8988T (cell line): Measurements from ENCODE around the gene DICER1.
A peak's percentile ranks its signal among the peaks of the same experiment; 100 is the strongest.
"Not testable (repeated sequence)": the region's sequence is repeated elsewhere in the genome, so short reads cannot be mapped to it uniquely, and the experiment has no call there.

Source experiments
- DNase-seq: peaks from one replicate; pipeline ENCODE4 v3.0.0; 2011

The DICER1 gene

GRCh38 chr14:95183532-95184412 is 26.4 kb upstream of the DICER1 start:
- DNase-seq: no peak

- DNase-seq: no peak
Measured at GRCh38 chr14:95183082-95183481, 25.8 kb upstream of the DICER1 start.

DNA sequence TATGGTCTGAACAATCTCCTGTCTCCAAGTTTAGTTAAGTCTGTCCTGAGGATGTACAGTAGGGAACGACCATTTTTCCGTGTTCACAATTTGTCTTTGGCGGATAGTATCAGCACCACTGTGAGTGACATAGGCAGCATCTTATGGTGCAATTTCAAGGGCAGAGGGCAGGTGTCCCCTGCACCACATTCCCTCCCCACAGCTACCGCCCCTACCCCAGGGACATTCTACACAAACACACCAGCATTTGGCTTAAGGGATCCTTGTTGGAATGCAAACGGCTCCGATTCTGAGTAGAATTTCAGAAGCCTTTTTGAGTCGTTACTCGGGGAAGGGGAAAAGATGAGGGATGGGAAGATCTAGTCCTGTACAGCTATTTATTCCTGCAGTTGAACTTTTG is 25.1 kb upstream of the DICER1 start:
- DNase-seq: no peak

DNA sequence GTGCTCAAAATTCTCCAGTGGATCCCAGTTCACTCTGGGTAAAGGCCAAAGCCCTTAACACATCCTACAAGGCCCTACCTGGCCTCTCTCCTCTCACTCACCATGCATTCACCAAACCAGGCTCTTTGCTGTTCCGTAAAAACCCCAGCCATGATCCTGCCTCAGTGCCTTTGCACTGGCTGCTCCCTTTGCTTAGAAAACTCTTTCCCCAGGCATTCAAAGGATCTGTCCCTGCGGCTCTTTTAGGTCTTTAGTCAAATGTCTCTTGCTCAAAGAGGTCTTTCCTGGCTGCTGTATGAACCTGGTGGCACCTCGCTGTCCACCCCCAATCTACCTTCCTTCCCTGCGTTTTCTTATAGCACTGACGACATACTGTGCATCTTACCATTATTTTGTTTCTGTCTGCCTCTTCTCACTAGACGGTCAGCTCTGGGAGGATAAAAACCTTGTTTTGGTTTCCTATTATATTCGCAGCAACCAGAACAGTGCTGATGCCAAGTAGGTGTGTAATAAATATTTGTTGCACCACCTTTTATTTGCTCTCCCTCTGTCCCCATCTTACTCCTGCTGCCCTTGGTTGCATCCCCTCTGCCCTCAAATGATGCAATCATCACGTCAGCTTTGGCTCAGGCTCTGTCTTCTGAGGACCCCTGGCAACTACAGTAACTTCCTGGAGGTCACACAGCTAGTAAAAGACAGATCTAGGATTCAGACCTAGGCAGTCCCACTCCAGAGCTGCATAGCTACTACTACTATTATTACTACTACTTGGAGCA is 23.8 kb upstream of the DICER1 start:
- DNase-seq: no peak

- not testable (repeated sequence) for DNase-seq
Measured at GRCh38 chr14:95175670-95176069, 18.3 kb upstream of the DICER1 start.

DNA sequence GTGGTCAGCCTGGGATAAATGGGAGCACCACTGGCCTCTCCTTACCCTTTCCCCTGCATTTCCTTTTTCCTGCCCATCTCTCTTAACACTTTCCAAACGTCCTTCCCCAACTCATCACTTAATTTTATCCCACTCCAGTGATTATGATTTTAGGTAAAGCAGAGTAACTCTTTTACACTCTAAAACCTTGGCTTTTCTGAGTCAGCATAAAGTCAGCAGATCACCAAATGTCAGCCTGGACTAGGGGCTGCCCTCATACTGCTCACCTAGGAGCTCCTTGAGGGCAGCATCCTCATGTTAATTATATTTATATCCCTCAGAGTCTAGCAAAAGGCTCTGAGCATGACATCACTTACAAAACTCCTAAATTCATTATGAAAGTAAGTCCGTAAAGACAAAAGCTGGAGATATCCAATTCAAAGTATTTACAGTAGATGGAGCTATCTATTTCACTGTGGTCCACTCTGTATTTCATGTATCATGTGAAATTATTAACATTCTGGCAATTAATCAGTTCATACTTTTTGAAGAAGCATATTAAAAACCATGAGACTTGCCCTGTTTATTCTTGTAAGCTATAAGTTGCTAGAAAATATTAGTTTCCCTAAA is 17.0 kb upstream of the DICER1 start:
- DNase-seq: no peak

DNA sequence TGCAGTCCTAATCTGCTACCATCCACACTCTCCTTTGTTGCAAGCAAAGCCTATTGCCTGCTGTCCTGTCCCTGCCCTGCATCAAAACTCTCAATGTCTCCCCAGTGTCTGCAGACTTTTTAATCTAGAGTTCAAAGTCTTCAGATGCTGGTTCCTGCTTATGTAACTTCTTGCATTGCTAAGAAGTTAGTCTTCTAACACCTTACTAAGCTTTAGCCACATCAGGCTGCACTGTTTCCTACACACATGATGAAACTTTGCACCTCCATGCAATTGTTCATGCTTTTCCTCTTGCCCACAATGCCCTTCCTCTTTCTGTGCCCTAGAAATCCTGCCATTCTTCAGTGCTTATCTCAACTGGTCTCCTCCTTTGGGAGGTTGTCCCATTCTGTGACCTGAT is 16.2 kb upstream of the DICER1 start:
- no peak for DNase-seq

- no peak for DNase-seq
Measured at GRCh38 chr14:95167177-95167576, 9.8 kb upstream of the DICER1 start.

- no peak for DNase-seq
Measured at GRCh38 chr14:95165517-95165916, 8.2 kb upstream of the DICER1 start.

DNA sequence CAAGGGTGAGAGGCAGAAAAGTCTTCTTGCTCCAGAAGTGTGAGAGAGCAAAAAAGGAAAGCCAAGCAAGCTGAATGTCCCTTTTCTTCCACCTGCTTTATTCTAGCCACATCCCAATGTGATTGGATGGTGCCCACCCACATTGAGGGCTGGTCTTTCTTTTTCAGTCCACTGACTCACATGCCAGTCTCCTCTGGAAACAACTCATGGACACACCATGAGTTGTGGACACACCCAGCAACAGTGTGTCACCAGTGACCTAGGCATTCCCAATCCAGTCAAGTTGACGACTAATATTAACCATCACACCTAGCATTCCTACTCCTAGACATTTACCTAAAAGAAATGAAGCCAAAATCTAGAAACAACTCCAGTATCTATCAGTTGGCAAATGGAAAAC is 7.2 kb upstream of the DICER1 start:
- no peak for DNase-seq

DNA sequence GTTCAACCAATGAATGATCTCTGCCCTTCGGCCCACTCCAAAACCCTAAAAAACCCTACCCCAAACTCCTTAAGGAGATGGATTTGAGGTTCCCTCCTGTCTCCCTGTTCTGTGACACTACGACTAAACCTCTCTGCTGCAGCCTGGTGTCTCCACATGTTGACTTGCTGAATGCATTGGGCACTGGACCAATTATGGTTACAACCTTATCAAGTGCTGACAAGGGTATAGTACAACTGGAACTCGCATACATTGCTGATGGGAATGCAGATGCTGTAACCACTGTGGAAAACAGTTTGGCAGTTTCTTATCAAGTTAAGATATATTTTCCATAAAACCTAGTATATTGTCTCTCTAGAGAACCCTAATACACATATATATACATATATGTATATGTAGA is 6.3 kb upstream of the DICER1 start:
- no peak for DNase-seq

DNA sequence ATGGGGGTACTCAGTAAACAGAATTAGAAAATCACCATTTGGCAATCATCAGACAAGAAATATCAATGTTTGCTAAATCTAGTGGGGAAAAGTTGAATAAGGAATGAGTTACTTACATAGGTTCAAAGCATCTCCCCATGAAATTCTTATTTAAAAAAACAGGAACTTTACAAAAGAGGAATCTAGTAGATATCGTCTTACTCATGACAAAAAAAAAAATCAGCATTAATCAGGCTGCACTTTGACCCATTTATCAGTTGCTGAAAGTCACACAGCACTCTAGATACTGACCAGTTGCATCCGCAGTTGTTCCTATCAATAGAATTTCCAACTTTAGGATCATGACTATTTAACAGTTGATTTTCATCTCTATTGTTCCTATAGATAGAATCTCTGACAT is 5.8 kb upstream of the DICER1 start:
- no peak for DNase-seq

- DNase-seq: no peak
Measured at GRCh38 chr14:95162641-95163040, 5.3 kb upstream of the DICER1 start.

GRCh38 chr14:95157048-95157326 is 342 bp downstream of the DICER1 start:
- no peak for DNase-seq

DNA sequence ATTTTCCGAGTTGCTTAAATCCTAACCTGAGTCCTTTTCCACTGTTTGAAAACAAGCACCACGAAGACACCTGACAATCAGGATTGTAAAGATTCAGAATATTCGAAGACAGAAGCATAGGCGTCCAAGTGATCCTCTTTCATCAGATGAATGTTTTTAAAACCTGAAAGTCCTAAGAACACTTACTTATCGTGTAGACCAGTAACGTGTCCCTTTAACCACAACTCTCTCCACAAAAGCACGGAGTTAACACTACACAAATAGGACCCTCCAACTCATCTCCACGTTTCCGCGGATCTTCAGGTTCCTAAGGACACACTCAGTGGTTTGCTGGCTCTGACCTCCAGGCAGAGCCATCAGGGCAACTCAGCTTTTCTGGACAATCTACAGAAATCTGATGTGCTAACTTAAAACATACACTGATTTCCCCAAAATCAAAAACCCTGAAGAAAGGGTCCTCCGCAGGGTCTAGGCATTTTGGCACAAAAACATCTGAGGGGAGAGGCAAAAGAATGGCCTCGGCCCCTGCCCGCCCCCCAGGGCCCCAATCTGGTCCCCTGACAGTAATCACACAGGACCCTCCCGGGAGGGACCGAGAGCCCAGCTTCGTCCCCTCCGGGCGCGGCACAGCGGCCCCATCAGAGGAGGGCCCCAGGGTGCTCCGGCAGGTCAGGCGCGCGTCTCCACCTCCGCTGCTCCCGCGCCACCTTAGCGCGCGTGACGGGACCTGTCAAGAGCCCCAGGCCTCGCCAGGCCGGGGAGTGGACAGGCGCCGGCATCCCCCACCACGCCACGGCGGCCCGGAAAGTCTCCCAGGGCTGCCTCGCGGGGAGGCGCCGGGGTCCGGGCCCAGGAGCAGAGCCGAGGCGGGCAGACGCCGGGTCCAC is 925 bp downstream of the DICER1 start:
- DNase-seq: peak; percentile 37

DNA sequence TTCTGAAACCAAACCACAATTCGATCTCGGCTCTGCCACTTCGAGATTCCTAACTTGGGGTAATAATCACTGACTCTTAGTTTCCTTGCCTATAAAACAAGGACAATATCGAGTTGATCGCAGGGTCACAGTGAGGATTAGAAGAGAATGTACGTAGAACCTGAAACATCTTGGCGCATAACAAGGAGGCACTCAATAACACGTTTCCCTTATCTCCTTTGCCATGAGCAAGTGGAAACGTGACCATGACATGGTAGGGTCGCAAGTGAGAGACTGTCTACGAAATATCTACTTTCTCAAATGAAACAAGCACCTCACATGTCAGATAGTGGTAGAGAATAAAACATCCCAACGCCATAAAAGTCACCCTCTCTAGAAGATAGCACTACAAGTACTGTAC is 2.3 kb downstream of the DICER1 start:
- no peak for DNase-seq

DNA sequence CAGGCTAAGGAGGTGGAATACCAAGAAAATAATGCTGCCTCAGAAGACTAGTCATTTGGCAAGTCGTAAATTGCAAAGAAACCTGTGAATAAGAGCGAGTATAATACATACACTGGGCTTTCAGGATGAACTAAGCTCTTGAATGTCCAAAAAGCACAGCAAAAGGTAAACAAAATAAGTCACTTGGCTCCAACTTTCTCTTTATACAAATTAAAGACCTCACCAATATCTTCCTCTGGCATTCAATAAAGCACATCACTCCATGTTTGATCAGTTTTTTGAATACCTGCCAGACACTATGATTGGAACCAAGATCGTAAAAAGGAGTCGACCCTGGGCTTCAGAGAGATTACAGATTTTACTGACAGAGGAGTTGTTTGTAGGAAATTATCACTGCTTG is 3.5 kb downstream of the DICER1 start:
- no peak for DNase-seq

GRCh38 chr14:95151561-95151960 is 5.8 kb downstream of the DICER1 start:
- DNase-seq: no peak

GRCh38 chr14:95150910-95151309 is 6.4 kb downstream of the DICER1 start:
- DNase-seq: no peak

DNA sequence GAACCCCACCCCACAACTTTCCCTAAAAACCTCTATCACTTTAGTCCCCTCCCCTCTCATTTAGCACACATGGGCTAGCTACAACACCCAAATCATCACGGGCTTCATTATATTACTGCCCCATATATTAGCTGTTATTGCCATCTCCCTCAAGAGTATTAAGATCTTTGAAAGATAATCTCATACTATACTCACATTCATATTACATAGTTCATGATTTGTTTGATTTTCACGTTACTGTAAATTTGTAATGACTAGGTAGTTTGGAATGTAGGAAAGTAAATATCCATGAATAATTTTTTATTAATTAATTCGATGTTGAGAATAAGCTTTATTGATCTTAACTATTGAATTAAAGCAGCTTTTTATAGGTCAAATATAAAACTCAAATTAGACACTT is 7.9 kb downstream of the DICER1 start:
- DNase-seq: no peak

DNA sequence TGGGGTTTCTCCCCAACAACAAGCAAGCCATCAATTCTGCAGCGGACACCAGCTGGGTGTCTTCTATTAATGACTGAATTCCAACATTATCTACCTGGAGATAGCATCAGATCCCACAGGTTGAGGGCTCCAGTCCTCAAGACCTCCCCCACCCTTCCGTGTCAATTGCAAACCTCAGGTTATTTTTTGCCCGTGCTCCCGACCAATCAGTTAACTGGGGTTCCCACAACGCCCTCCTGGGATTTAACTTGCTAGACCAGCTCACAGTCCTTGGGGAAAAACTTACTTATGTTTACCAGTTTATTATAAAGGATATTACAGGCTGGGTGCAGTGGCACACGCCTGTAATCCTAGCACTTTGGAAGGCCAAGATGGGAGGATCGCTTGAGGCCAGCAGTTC is 9.7 kb downstream of the DICER1 start:
- no peak for DNase-seq

GRCh38 chr14:95146079-95146771 is 11.1 kb downstream of the DICER1 start:
- no peak for DNase-seq
